NCI-H2227 (cell line): ENCODE measurements around the gene PTRH1.
A peak's percentile ranks its signal among the peaks of the same experiment; 100 is the strongest.
"Not testable (repeated sequence)": the region's sequence is repeated elsewhere in the genome, so short reads cannot be mapped to it uniquely, and the experiment has no call there.

Source experiments
- DNase-seq: peaks from one replicate; lab custom pipeline; 2025; ENCODE audit not compliant: unreplicated experiment; lab: John Stamatoyannopoulos, UW

PTRH1 gene, protein sequence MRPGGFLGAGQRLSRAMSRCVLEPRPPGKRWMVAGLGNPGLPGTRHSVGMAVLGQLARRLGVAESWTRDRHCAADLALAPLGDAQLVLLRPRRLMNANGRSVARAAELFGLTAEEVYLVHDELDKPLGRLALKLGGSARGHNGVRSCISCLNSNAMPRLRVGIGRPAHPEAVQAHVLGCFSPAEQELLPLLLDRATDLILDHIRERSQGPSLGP

DNA sequence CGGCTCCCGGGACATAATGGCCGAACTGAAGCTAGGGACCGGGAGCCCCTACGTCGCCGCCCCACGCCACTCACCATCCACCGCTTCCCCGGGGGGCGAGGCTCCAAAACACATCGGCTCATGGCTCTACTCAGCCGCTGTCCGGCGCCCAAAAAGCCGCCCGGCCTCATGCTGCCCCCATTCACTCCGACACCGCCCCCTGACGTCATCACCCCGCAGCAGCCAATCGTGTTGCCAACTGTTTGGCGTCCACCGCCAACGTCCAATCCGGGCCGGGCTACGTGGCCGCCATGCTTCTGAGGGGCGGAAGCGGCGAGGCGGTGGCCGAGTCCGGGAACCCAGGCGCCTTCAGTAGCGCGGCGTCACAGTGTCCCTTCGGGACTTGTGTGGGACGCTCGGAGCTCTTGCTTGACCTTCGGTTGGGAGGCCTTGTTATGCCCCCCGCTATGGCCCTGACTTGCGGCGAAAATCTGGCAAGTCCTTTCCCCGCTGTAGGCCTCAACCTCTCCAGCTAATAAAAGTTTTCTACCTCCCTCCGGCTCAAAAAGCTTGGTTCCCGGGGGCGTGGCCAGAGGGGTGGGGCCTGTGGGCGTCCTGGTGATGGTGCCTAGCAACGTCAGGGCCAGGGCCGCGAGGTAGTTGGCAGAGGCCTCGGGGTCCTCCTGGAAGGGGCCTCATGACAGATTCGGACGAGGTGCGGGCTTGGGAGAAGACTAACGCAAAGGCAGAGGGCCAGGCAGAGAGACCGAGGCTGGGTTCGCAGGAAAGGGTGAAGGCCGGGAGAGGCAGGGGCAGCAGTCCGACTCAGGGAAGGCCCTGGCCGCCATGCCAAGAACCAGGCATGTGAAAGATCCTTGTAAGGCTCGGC, at the start of gene PTRH1, which contains the start of gene TTC16:
PTRH1 (minus strand) TSS at position 194 of the 868 bp plus-strand sequence; CDS start at position 170, 24 bp downstream.
TTC16 (plus strand) TSS at position 610 of the 868 bp plus-strand sequence; CDS start at position 677, 67 bp downstream.
- DNase-seq, result peak; percentile 93

DNA sequence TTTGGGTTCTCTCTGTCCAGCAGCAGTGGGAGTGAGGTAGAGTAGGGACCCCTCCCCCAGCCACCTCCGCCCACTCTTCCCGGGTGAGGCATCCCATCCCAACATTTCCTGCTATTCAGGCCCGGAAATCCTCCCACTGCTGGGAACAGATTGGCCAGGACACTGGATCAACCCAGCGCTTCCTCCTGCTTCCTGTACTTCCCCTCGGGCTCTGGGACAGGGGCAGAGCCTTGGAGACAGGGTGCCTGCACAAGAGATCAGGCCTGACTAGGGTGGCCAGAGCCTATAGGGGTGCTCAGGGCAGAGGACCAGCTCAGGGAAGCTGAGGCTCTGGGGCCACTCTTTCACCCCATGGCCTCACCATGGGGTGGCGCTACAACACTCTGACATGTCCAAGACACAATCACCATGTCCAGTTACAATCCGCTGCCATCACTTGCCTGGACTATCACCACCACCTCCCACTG, 48.5 kb upstream of the PTRH1 start:
- no peak for DNase-seq

DNA sequence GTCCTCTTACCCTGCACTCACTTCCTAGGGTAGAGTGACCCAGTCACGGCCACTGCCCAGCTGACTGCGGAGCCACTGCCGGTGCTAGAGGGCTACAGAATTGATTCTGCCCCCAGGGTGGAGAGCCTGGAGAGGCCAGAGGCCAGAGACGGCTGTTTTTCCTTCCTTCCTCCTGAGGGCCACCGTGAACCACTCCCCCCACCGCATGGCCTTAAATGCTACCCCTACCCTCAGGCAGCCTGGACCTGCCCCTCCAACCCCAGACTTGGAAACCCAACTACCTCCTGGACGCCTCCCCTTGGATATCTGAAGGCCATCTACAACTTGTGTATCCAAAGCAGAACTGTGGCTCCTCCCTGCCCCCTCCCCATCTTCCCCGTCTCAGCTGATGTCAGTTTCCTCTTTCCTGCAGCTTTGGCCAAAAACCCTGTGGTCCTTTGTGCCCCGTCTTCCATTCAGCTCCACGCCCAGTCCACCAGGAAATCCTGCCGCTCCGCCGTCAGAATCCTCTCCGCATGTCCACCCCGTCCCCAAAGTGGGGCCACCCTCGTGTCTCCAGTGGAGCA, 46.7 kb upstream of the PTRH1 start:
- no peak for DNase-seq

DNA sequence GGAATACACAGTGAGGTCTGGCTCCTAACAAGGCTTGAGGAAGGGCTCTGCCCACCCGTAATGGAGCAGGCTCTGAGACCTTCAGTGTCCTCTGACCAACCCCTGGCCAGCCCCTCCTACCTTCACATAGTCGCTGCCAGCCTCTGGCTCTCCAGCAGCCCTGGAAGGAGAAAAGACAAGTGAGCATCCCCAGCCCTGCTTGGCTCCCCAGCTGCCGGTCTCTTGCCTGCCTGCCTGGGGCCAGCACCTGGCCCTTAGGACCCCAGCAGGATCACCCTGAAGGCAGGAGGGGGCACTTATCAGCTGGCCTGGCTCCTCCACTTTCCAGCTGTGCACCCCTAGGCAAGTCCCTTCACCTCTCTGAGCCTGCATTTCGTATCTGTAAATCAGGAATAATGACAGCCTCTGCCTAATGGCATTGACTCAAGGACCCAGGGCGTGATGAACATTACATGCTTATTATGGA, 46.1 kb upstream of the PTRH1 start:
- DNase-seq, result peak; percentile 38

DNA sequence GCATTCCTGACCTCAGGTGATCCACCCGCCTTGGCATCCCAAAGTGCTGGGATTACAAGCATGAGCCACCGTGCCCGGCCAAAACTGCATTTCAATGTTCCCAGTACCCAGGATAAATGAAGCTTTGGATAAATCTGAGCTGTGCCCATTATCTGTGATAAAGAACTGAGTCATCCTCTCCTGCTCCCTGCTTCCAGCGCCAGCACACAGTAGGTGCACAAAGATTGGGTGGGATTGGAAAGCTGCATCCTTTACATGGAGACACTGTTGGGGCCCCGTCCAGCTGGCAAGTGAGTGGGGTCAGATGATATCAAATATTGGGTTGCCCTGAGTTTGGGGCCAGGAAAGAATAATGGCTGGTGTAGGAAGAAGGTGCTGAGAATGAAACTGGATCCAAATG, 45.6 kb upstream of the PTRH1 start:
- DNase-seq, result no peak

DNA sequence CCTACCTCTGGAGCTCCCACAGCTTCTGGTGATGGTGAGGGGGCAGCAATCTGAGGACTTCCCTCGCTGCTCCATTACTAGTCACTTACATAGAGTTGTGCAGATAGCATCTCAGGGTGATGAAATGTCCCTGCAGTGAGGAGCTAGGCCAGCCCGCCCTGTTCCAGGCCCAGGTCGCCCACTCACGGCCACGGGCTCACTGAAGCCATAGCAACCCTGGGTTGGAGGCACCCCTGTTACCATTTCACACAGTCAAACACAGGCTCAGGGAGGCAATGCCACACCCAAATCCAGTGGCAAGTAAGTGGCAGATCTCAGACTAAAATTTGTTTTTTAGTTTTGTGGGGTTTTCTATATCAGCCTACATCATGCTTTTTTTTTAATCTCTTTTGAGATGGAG, 43.4 kb upstream of the PTRH1 start:
- DNase-seq, result no peak

DNA sequence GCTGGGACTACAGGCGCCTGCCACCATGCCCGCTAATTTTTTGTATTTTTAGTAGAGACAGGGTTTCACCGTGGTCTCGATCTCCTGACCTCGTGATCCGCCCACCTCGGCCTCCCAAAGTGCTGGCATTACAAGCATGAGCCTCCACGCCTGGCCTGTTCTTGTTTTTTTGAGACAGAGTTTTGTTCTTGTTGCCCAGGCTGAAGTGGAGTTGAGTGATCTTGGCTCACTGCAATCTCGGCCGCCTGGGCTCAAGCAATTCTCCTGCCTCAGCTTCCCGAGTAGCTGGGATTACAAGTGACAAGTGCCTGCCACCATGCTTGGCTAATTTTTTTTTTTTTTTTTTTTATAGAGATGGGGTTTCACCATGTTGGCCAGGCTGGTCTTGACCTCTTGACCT, 41.3 kb upstream of the PTRH1 start:
- DNase-seq, result not testable (repeated sequence)

DNA sequence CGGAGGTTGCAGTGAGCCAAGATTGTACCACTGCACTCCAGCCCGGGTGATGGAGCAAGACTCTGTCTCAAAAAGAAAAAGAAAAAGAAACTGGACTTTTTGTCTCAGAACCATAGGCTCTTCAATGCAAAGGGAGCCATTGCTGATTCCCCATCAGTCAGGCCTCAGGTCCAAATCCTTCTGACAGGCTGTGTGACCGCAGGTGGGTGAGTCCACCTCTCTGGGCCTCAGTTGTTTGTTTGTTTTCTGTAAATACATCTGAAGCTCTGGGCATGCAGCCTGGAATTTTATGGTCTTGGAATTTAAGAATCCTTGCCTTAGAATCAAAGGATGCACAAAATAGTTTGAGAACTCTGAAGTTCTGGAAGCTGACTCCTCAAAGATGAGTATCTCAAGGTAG, 40.8 kb upstream of the PTRH1 start:
- DNase-seq, result no peak

DNA sequence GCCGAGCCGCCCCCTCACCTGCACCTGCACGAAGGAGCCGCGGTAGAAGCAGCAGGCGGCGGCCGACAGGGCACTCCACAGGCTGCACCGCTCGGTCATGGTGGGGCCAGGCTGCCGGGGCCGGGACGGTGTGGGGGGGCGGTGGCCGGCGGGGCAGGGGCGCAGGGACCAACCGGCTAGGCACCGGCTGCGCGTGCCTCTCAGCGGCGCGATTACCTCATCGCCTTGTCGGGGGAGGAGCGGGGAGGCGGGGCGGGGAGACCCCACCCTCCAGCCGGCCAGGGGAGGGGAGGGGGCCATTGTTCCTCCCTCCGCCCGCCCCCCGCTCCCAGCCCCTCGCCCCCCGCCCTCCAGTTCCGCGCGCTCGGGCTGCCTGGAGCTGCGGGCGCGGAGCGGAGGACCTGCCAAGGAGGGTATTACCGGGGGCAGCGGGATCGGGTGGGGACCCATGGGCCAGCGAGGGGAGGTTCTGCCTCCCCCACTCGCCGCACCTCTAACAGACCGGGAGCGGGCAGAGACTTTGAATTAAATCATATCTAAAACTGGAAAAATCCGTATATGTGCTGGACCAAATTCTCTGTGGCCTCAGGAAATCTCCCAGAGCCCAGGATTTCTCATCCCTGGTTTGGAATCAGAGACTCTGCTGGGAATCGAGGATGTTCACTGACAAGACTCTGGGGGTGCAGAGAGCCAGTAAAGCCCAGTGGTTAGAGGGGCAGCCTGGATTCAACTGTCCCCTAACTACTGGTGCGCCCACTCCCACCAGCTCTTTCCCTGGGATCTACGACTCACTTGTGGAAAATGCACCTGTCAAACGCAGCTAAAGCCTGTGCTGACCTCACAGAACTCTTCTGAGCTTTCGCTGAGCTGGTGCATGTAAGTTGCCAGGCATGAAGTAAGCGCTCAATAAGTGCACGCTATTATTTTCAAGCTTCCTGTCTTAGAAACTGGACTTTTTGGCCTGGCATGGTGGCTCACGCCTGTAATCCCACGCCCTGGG, 39.9 kb upstream of the PTRH1 start:
- DNase-seq, result peak; percentile 83

DNA sequence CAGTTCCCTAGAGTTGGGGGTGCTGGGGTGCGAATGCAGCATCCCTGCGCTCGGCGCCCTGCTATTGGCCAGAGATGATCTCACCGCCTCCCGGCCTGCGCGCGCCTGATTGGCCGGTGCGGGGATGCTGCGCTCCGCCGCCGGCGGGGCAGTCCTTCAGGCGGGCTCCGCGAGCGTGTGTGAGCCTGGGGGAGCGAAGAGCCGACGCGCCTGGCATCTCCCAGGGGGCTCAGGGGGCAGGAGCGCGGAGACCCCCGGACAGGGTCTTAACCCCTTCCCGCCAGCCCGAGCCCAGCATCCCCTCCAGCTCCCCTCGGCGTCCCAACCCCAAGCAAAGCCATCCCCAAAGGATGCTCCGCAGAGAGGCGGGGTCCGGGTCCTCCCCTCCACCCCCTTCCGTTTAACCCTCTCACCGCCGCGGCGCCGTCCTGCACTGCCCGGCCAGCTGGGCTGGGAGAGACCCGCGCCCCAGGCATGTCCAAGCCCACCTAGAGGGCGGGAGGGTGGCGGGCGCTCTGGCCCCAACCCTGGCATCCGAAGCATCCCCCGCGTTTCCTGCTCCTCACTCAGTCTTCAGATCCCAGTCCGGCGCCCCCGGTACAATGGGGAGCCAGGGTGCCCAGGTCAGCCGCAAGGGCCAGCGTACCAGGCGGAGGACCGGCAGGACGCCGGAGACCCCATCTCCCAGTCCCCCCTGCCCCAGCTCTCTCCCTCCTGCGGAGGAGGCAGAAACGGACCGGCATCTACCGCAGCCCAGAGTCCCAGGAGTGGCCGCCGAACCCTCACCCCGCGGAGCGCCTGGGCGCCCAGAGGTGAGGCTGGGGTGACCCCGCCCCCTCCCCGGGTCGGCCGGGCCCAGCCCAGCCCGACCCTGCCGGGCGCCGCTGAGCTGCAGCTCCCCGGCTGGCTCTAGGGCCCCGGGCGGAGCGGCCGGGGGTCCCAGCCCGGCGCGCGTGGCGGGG, 38.9 kb upstream of the PTRH1 start:
- DNase-seq, result peak; percentile 88

DNA sequence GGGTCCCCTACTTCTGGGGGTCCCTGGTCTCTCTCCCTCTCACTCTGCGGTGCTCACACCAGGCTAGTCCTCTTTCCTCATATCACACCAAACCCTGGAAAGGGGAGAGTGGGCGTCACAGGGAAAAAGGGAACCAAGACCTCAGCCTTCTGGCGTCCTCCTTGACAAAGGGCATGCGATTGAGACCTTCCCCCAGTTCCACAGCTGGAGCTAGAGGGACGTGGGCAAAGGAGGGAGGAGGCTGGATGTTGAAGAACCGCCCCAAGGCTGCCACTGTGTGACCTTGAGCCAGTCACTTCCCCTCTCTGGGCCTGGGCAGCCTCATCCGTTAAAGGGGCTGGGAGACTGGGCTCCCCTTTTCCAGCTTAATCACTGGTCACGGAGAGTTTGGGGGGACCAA, 38.2 kb upstream of the PTRH1 start:
- DNase-seq, result no peak

DNA sequence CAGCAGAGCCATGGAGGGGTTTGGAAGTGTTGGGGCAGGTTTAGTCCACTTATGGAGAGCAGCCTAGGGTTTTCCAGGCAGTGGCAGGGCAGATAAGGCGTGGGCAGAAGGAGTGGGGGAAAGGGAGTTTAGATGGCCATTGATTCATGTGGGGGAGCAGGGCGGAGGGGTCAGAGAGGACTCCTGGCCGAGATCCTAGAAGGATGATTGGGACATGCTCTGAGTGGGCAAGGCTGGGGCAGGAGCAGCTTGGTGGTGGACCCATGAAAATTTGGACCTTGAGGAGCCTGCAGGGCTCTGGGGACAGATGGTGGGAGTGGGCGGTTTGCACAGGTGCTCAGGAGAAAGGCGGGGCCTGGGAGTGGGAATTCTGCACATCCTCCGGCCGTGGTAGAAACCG, 37.7 kb upstream of the PTRH1 start:
- DNase-seq, result no peak

DNA sequence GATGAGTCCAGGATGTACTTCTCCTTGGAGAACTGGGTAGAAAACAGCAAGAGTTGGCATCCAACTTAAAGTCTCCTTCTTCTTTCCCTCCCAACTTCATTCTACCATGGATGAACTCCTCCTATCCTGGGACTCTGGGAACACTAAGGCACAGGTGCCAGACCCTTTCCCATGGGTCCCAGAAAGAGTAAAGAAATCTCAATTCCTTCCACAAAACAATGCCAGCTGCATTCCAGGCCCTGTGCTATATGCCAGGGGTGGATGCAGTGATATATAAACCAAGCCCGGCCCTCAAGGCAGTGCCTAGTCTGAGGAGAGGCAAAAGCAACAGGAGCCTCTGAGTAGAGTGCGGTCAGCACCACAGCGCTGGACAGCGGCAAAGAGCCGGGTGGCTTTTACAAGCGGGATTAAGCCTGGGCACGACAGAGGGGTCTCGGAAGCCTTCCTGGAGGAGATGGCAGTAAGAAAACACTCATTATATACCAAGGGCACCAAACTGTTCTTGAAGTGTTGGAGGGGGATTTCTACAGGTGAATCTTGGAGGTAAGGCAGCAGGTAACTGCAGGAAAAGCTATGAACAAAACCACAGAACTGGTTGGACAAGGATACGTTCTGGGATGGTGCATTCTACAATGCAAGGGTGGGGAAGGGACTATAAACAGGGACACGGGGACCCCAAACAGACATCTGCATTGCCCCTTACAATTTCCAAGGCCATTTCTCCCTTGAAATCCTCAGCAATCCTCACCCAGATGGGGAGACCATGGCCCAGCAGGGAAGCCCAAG, 36.0 kb upstream of the PTRH1 start:
- DNase-seq, result no peak

DNA sequence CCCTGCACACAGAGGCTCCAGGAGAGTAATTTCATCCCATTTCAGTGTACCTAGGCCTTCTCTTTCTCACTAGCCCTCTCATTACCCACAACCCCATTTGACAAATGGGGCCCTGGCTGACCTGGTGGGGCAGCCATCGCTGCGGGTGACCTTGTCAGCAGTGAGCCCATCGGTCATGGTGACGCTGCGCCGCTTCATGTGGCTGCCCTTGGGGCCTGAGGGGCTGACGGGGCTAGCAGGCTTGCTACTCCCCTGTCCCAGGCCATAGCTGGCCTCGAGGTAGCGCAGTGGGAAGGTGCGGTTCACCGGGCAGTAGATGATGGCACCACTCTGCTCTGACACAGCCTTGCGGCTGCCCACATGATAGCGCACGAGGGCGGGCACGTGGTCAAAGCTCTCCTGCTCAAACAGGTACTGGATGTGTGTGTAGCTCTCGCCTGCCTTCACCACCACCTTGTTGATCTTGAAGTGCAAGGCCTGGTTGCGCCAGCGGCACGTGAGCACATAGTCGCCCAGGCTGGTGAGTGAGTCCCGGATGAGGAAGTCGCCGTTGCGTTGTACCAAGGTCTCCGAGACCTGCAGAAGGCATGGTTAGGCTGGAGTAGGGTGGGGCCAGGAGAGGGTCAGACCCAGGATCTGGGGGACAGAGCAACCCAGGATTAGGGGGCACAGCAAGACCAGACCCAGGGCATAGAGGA, 33.8 kb upstream of the PTRH1 start:
- DNase-seq, result no peak

DNA sequence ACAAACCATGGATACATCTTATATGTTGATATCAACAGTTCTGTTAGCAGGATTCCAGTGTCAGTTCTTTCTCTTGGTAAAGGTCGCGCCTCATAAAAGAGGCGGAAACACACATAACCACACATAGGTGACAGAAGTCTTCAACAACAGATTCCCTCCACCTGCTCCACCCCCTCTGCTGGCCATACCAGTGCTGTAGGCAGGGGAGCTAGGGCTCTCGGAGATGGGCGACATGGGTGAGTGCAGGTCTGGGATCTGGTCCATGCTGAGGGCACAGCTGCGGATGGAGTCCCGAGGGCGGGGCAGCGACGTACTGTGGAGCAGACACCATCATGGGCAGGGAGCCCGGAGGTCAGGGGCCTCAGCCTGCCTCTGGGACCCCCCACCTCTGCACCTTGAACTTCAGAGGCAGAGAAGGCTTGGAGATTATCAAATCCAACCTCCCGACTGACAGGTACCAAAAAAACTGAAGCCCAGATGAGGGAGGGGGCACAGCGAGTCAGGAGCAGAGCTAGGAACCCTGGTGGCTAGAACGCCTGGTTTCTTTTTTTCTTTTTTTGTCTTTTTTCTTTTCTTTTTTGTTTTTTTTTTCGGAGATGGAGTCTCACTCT, 31.6 kb upstream of the PTRH1 start:
- no peak for DNase-seq

DNA sequence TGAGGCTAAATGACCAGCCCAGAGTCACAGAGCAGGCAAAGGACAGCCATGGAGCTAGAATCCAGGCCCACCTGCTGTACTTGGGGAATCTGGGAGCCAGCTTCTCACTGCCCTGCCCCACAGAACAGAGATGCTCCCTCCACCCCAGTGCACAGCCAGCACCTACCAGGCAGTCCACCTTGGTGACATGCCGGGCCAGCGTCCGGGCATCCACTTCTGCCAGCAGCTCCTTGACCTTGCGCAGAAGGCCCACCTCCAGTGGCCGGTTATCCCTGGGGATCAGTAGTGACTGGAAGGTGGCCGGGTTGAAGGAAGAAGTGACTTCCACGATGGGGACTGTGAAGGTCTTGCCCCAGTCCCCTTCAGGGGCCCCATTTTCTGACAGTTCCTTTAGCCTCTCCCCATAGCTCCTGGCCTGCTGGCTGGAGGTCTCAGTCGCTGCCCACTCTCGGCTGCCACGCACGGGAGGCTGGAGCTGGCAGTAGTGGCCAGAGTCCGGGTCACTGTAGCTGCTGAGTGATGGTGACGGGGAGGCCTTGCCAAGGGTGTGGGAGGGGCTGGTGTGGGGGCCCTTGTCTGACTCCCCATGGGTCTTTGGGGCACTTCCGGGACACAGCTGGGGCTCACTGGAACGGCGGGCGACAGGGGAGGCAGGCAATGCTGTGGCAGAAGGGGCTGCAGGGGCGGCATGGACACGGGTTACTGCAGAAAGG, 29.1 kb upstream of the PTRH1 start:
- no peak for DNase-seq
